ENCODE data around the gene ILKAP. TPM values are rescaled to one million over a fixed set of nuclear protein-coding genes. Genes with fewer than 3 reads are reported as not detected.

The ILKAP gene
- total RNA-seq, 1 donor from 2014 or later, result 34.1 TPM

DNA sequence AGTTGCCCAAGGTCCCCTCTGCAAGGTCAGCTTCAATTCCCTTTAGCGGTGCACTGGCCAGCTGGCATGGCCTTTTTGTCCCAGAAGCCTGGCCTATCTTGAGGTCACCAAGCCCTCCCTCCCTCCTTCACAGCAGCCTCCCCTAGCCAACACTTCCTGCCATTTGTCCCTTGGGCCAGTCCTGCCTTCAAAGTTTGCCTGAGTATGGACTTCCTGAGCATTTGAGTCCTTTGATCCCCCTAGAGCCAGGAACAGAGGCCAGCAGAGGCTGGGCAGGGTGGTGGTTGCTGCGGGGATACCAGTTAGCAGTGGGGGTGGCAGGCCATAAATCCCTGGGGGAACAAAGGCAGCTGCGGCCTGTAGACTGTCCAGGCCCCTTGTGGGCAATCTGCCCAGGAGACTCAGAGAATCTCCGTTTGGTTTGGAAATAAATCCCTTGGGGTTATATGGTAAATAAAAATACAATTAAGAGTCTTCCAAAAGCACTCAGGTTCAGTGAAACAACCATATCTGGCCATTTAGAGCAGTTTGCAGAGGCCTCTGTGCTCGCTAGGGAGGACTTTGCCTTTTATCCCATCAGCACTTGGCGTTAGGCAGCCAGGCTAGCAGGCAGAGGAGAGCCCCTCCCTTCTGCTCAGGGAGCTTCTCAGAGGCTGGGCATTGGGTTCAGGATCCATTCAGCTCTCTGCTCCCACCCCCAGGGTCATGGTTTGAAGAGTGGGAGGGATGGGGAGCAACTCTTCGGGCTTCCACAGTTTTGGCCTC, 39.4 kb upstream of the ILKAP start:
- H3K4me3 Mint-ChIP-seq (ENCODE audit: unreplicated experiment), result no peak overlapping the region
- peaks cover 2% of the 10 kb centered on the region for H3K4me1 Mint-ChIP-seq (ENCODE audit: unreplicated experiment)
- no peak for TF ChIP-seq CTCF (IDR thresholded peaks at IDR 0.05)
- H3K9me3 Mint-ChIP-seq (ENCODE audit: unreplicated experiment), result no peaks in the 10 kb centered on the region
- peaks cover 10% of the 10 kb centered on the region for H3K36me3 Mint-ChIP-seq (ENCODE audit: unreplicated experiment)
- no peak for DNase-seq (ENCODE audit: extremely low spot score, unreplicated experiment)
- no peak overlapping the region for H3K27ac Mint-ChIP-seq (ENCODE audit: unreplicated experiment)
- H3K27me3 Mint-ChIP-seq (ENCODE audit: unreplicated experiment), result no peaks in the 10 kb centered on the region

- peaks cover 10% of the 10 kb centered on the region for H3K36me3 Mint-ChIP-seq (ENCODE audit: unreplicated experiment)
- peaks cover 2% of the 10 kb centered on the region for H3K4me1 Mint-ChIP-seq (ENCODE audit: unreplicated experiment)
- peak overlapping the region; percentile 18 for H3K4me3 Mint-ChIP-seq (ENCODE audit: unreplicated experiment)
- no peaks in the 10 kb centered on the region for H3K27me3 Mint-ChIP-seq (ENCODE audit: unreplicated experiment)
- no peak for DNase-seq (ENCODE audit: extremely low spot score, unreplicated experiment)
- no peaks in the 10 kb centered on the region for H3K9me3 Mint-ChIP-seq (ENCODE audit: unreplicated experiment)
- no peak overlapping the region for H3K27ac Mint-ChIP-seq (ENCODE audit: unreplicated experiment)
- TF ChIP-seq CTCF (IDR thresholded peaks at IDR 0.05), result no peak
Observed at GRCh38 chr2:238241970-238242369, 38.5 kb upstream of the ILKAP start.

DNA sequence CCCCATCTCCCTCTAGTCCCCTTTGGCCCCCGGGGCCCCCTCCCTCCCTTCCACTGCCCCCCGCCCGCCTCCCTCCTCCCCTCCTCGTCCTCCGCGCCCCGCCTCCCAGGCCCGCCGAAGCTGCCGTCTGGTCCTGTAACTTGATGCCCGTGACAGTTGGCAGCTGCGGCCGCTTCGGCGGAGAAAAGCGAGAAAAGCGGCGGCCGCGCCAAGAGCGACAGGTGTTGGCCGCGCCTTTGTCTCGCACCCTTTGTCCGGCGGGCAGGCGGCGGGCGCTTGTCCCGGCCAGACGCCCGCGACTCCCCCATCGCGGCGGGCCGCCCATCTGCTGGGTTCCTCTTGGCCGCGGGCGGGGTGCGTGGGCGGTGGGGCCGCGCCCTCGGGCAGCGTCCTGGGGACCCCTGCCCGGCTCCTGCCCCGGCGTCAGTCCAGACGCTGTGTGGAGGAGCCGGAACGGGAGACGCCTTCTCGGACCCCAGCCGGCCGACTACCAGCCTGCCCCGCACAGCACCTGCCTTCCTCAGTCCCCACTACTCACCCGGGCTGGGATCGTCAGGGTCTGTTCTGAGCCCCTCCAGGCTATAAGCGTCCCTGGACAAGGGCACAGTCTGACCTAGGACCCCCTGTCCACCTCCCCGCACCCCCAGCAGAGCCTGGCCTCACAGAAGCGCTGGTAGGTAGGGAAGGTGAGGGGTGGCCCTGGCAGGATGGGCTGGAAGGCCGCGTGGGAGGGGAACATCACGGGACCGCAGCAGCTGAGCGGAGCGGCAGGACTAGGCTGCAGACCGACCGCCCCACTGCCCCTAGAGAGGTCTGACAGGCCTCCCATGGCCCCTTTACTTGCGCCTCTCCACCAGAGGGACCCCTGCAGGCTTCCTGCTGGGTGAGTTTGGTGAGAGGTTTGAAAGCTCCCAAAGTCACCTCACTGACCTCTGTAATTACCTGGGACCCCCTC, 37.5 kb upstream of the ILKAP start:
- no peaks in the 10 kb centered on the region for H3K9me3 Mint-ChIP-seq (ENCODE audit: unreplicated experiment)
- no peaks in the 10 kb centered on the region for H3K27me3 Mint-ChIP-seq (ENCODE audit: unreplicated experiment)
- no peak overlapping the region for H3K27ac Mint-ChIP-seq (ENCODE audit: unreplicated experiment)
- peaks cover 2% of the 10 kb centered on the region for H3K4me1 Mint-ChIP-seq (ENCODE audit: unreplicated experiment)
- H3K4me3 Mint-ChIP-seq (ENCODE audit: unreplicated experiment), result peak overlapping the region; percentile 18
- DNase-seq (ENCODE audit: extremely low spot score, unreplicated experiment), result no peak
- no peak for TF ChIP-seq CTCF (IDR thresholded peaks at IDR 0.05)
- peaks cover 6% of the 10 kb centered on the region for H3K36me3 Mint-ChIP-seq (ENCODE audit: unreplicated experiment)

DNA sequence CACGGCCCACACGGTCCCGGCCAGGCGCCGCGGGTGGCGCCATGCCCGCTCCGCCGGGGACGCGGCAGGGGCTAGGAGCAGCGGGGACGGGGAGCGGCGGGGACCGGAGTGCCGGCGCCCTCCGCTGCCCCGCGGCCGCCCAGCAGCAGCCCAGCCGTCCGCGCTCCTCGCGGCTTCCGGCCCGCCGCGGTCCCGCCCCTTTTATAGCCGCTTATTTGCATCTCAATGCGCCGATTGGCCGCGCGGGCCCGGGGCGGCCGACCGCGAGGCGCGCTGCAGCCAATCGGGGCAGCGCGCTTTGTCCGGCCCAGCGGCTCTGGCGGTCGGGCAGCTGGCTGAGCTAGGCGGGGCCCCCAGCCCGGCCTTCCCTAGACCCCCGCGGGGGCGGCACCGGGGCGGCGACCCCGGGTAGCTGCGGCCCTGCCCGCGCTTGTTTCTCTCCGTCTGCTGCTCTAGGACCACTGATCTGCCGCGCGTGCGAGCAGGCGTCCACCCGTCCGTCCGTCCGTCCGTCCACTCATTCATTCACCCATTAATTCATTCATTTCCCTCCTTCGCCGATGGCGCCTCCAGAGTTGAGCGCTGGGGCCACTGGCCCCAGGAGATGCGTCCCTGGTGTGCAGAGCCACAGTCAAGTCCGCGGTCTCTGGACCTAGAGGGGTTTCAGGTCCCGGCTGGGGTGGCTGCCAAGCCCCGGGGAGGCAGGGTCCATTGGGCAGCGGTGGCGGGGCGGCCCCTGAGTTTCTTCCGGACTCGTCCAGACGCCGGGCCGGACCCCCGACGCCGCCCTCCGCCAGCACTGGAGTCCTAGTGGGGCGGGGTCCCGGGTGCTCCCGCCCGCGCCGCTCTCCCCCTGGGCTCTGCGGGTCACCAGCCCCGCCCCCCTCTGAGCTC, 36.6 kb upstream of the ILKAP start, which contains the start of gene HES6:
Gene HES6 (minus strand): TSS at position 176 of the 894 bp plus-strand sequence. CDS start 133 bp downstream, at position 43.
- no peak for TF ChIP-seq CTCF (IDR thresholded peaks at IDR 0.05)
- H3K36me3 Mint-ChIP-seq (ENCODE audit: unreplicated experiment), result peaks cover 2% of the 10 kb centered on the region
- peaks cover 4% of the 10 kb centered on the region for H3K4me1 Mint-ChIP-seq (ENCODE audit: unreplicated experiment)
- H3K9me3 Mint-ChIP-seq (ENCODE audit: unreplicated experiment), result no peaks in the 10 kb centered on the region
- DNase-seq (ENCODE audit: extremely low spot score, unreplicated experiment), result peak; percentile 95
- H3K27me3 Mint-ChIP-seq (ENCODE audit: unreplicated experiment), result no peaks in the 10 kb centered on the region
- no peak within 1 kb of the TSS for H3K27ac Mint-ChIP-seq (ENCODE audit: unreplicated experiment)
- peak within 1 kb of the TSS; percentile 75 for H3K4me3 Mint-ChIP-seq (ENCODE audit: unreplicated experiment)
